Measurements from ENCODE around the gene HSD11B2.

GRCh38 chr16:67459861-67460150 lies 28.9 kb downstream of the HSD11B2 start:
- TF ChIP-seq POLR2AphosphoS5 (IDR thresholded peaks at IDR 0.05; ENCODE audit: low read depth, low read length) (no peak), TCF7L2 (IDR thresholded peaks at IDR 0.05; ENCODE audit: borderline replicate concordance, extremely low read depth, insufficient read depth, insufficient read length) (no peak), JUND (IDR thresholded peaks at IDR 0.05) (no peak), ZFX (IDR thresholded peaks at IDR 0.05) (no peak), YY1 (IDR thresholded peaks at IDR 0.05; ENCODE audit: extremely low read depth, insufficient replicate concordance, low read depth, low read length) (no peak), SIN3A (IDR thresholded peaks at IDR 0.05; ENCODE audit: low read depth) (no peak), CEBPB (IDR thresholded peaks at IDR 0.05; ENCODE audit: low read depth) (no peak)
- TF ChIP-seq, protein P1, sequence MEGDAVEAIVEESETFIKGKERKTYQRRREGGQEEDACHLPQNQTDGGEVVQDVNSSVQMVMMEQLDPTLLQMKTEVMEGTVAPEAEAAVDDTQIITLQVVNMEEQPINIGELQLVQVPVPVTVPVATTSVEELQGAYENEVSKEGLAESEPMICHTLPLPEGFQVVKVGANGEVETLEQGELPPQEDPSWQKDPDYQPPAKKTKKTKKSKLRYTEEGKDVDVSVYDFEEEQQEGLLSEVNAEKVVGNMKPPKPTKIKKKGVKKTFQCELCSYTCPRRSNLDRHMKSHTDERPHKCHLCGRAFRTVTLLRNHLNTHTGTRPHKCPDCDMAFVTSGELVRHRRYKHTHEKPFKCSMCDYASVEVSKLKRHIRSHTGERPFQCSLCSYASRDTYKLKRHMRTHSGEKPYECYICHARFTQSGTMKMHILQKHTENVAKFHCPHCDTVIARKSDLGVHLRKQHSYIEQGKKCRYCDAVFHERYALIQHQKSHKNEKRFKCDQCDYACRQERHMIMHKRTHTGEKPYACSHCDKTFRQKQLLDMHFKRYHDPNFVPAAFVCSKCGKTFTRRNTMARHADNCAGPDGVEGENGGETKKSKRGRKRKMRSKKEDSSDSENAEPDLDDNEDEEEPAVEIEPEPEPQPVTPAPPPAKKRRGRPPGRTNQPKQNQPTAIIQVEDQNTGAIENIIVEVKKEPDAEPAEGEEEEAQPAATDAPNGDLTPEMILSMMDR (IDR thresholded peaks at IDR 0.05 in 2 of 3, conservative IDR thresholded peaks at IDR 0.05 in 1 of 3; ENCODE audit: borderline replicate concordance in 1 of 3, insufficient read depth in 1 of 3, low read depth in 2 of 3, low read length in 2 of 3): no peak
- TF ChIP-seq, protein P2, sequence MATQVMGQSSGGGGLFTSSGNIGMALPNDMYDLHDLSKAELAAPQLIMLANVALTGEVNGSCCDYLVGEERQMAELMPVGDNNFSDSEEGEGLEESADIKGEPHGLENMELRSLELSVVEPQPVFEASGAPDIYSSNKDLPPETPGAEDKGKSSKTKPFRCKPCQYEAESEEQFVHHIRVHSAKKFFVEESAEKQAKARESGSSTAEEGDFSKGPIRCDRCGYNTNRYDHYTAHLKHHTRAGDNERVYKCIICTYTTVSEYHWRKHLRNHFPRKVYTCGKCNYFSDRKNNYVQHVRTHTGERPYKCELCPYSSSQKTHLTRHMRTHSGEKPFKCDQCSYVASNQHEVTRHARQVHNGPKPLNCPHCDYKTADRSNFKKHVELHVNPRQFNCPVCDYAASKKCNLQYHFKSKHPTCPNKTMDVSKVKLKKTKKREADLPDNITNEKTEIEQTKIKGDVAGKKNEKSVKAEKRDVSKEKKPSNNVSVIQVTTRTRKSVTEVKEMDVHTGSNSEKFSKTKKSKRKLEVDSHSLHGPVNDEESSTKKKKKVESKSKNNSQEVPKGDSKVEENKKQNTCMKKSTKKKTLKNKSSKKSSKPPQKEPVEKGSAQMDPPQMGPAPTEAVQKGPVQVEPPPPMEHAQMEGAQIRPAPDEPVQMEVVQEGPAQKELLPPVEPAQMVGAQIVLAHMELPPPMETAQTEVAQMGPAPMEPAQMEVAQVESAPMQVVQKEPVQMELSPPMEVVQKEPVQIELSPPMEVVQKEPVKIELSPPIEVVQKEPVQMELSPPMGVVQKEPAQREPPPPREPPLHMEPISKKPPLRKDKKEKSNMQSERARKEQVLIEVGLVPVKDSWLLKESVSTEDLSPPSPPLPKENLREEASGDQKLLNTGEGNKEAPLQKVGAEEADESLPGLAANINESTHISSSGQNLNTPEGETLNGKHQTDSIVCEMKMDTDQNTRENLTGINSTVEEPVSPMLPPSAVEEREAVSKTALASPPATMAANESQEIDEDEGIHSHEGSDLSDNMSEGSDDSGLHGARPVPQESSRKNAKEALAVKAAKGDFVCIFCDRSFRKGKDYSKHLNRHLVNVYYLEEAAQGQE (IDR thresholded peaks at IDR 0.05; ENCODE audit: low read depth): no peak

All from HCT116 (cell line).